Gastroesophageal sphincter (tissue), 4 donors: ENCODE measurements around the gene SLC26A9. TPM values are rescaled to one million over a fixed set of nuclear protein-coding genes. Genes with fewer than 3 reads are reported as not detected.

Experiments used
- ATAC-seq: fragments of 150-250 bp; one replicate; pipeline ENCODE4 v1.9.1; 2016; ENCODE audit warnings: mild to moderate bottlenecking, moderate library complexity
- H3K27ac ChIP-seq, 4 donors: fragments of 200-600 bp; sonication (generic) in 3 of 4; 1 replicate in 3 of 4; 2 replicates in 1 of 4; pipeline ENCODE4 v1.5.1; 2016 to 2019
- H3K27me3 ChIP-seq: fragments of 200-600 bp; sonication (generic); one replicate; pipeline ENCODE4 v1.5.1; 2019
- H3K36me3 ChIP-seq, 2 donors: fragments of 200-600 bp; sonication (generic); one replicate each; pipeline ENCODE4 v1.5.1; 2019; ENCODE audit warnings: control low read depth in 1 of 2
- H3K4me1 ChIP-seq, 3 donors: fragments of 200-600 bp; sonication (generic); 1 replicate in 2 of 3; 2 replicates in 1 of 3; pipeline ENCODE4 v1.5.1; 2016 to 2019; ENCODE audit warnings: control low read depth in 2 of 3
- H3K4me3 ChIP-seq, 2 donors: fragments of 200-600 bp; sonication (generic); one replicate each; pipeline ENCODE4 v1.5.1; 2019; ENCODE audit warnings: mild to moderate bottlenecking in 1 of 2, moderate library complexity in 1 of 2
- H3K9me3 ChIP-seq, 3 donors: fragments of 200-600 bp; sonication (generic); one replicate each; pipeline ENCODE4 v1.5.1; 2017 to 2019; ENCODE audit warnings: control low read depth in 2 of 3
- CTCF ChIP-seq, 4 experiments: fragments of 200-600 bp in 2 of 4; fragments of 450-650 bp in 2 of 4; sonication (generic) in 1 of 4; IDR thresholded peaks; one replicate each; pipeline ENCODE4 v1.5.1; 2017 to 2019; ENCODE audit warnings: antibody characterized with exemption in 4 of 4, mild to moderate bottlenecking in 2 of 4, moderate library complexity in 2 of 4
- EP300 ChIP-seq: sonication (generic); formaldehyde crosslinking; IDR thresholded peaks from one replicate; pipeline ENCODE4 v1.6.1; 2017; ENCODE audit warnings: antibody characterized with exemption, mild to moderate bottlenecking
- POLR2A ChIP-seq, 2 donors: fragments of 450-650 bp; IDR thresholded peaks; one replicate each; pipeline ENCODE4 v1.6.1; 2017; ENCODE audit warnings: antibody characterized with exemption in 2 of 2, mild to moderate bottlenecking in 2 of 2, moderate library complexity in 1 of 2
- POLR2AphosphoS5 ChIP-seq: sonication (generic); formaldehyde crosslinking; IDR thresholded peaks from one replicate; pipeline ENCODE4 v1.6.1; 2017; ENCODE audit warnings: antibody characterized with exemption
- WGBS, 2 donors: methylation state at CpG; one replicate each; pipeline ENCODE4 v1.1.5; 2018; ENCODE audit warnings: low coverage in 1 of 2; 5-methylcytosine and 5-hydroxymethylcytosine counted together
- total RNA-seq, 4 donors: library from RNA; depleted of rRNA; stranded (reverse); fragments of >200 nt; gene quantifications; one replicate each; pipeline ENCODE4 v1.1.0, GENCODE V29; 2016

SLC26A9 gene
- total RNA-seq, 4 donors from 2014 or later: 0.16 TPM; not detected in 3

GRCh38 chr1:205929496-205930194 is 13.6 kb downstream of the SLC26A9 start:
- Histone ChIP-seq H3K36me3 (no peaks in the 10 kb centered on the region), H3K9me3 (no peaks in the 10 kb centered on the region), H3K27ac (no peak overlapping the region), H3K4me3 (no peak overlapping the region), H3K27me3 (peaks cover 12% of the 10 kb centered on the region), H3K4me1 (no peaks in the 10 kb centered on the region)
- TF ChIP-seq POLR2AphosphoS5: no peak
- TF ChIP-seq EP300: no peak
- TF ChIP-seq POLR2A (IDR thresholded peaks at IDR 0.05): no peak
- no peak for ATAC-seq
- 86 to 93% methylated on average over 5 to 9 of the region's 19 CpGs for WGBS, 2 donors

- H3K4me1 ChIP-seq: no peaks in the 10 kb centered on the region
- TF ChIP-seq POLR2AphosphoS5 (no peak), EP300 (no peak), POLR2A (IDR thresholded peaks at IDR 0.05) (no peak), CTCF (IDR thresholded peaks at IDR 0.05) (no peak)
- H3K36me3 ChIP-seq: no peaks in the 10 kb centered on the region
- peaks cover 12% of the 10 kb centered on the region for H3K27me3 ChIP-seq
- 42 to 50% methylated on average over 1 to 3 of the region's 5 CpGs for WGBS, 2 donors
- no peak overlapping the region for H3K4me3 ChIP-seq
- ATAC-seq: no peak
- H3K27ac ChIP-seq: no peak overlapping the region
- no peaks in the 10 kb centered on the region for H3K9me3 ChIP-seq
Measured at GRCh38 chr1:205928317-205928716, 14.9 kb downstream of the SLC26A9 start.

- H3K36me3 ChIP-seq: no peaks in the 10 kb centered on the region
- ATAC-seq: no peak
- TF ChIP-seq POLR2AphosphoS5 (no peak), EP300 (no peak), POLR2A (IDR thresholded peaks at IDR 0.05) (no peak), CTCF (IDR thresholded peaks at IDR 0.05) (no peak)
- H3K27me3 ChIP-seq: peaks cover 11% of the 10 kb centered on the region
- no peaks in the 10 kb centered on the region for H3K4me1 ChIP-seq
- no CpG with 5 or more reads among the region's 12 CpGs for WGBS, 2 donors
- no peaks in the 10 kb centered on the region for H3K9me3 ChIP-seq
- no peak overlapping the region for H3K4me3 ChIP-seq
- H3K27ac ChIP-seq: no peak overlapping the region
Measured at GRCh38 chr1:205927676-205928075, 15.6 kb downstream of the SLC26A9 start.

- no peak for ATAC-seq
- peaks cover 7% of the 10 kb centered on the region for H3K27me3 ChIP-seq
- H3K9me3 ChIP-seq: no peaks in the 10 kb centered on the region
- TF ChIP-seq POLR2A (IDR thresholded peaks at IDR 0.05) (no peak), CTCF (IDR thresholded peaks at IDR 0.05) (no peak), POLR2AphosphoS5 (no peak), EP300 (no peak)
- H3K4me1 ChIP-seq: no peaks in the 10 kb centered on the region
- H3K4me3 ChIP-seq: no peak overlapping the region
- no peak overlapping the region for H3K27ac ChIP-seq
- H3K36me3 ChIP-seq: no peaks in the 10 kb centered on the region
- 79 to 100% methylated on average over 2 of the region's 6 CpGs for WGBS, 2 donors
Measured at GRCh38 chr1:205927247-205927646, 16.0 kb downstream of the SLC26A9 start.

- no peaks in the 10 kb centered on the region for H3K36me3 ChIP-seq
- ATAC-seq: no peak
- WGBS, 2 donors: 78 to 83% methylated on average over 1 to 7 of the region's 8 CpGs
- H3K27me3 ChIP-seq: peaks cover under 1% of the 10 kb centered on the region
- no peaks in the 10 kb centered on the region for H3K9me3 ChIP-seq
- H3K27ac ChIP-seq: no peak overlapping the region
- TF ChIP-seq EP300: no peak
- TF ChIP-seq CTCF (IDR thresholded peaks at IDR 0.05): no peak
- no peak for TF ChIP-seq POLR2AphosphoS5
- TF ChIP-seq POLR2A (IDR thresholded peaks at IDR 0.05): no peak
- no peak overlapping the region for H3K4me3 ChIP-seq
- H3K4me1 ChIP-seq: no peaks in the 10 kb centered on the region
Measured at GRCh38 chr1:205926636-205927035, 16.6 kb downstream of the SLC26A9 start.
